ENCODE results near the gene APMAP.

GRCh38 chr20:25032478-25033264 is 40.1 kb upstream of the APMAP start:
- TF ChIP-seq CHD2 (IDR thresholded peaks at IDR 0.05; ENCODE audit: low read length, partially characterized antibody) (no peak), CTCF (IDR thresholded peaks at IDR 0.05) (no peak), TAF1 (IDR thresholded peaks at IDR 0.05; ENCODE audit: borderline replicate concordance, low read depth, low read length) (no peak), RAD21 (IDR thresholded peaks at IDR 0.05; ENCODE audit: low read length) (no peak), MXI1 (IDR thresholded peaks at IDR 0.05; ENCODE audit: low read depth, low read length) (no peak), RFX5 (IDR thresholded peaks at IDR 0.05; ENCODE audit: low read length) (no peak)
